SK-N-SH (cell line): ENCODE results near the gene PUSL1. TPM values are rescaled to one million over a fixed set of nuclear protein-coding genes. Genes with fewer than 3 reads are reported as not detected.

ENCODE experiments used
- CTCF ChIA-PET: fragments of 300-600, 350-600 bp; formaldehyde crosslinking; extraction: SDS; loops from one replicate; lab custom pipeline; 2021; lab: Yijun Ruan, JAX
- POLR2A ChIA-PET: fragments of 350-600 bp; sonication (Branson Sonifier 250); formaldehyde crosslinking; extraction: SDS; loops from one replicate; lab custom pipeline; 2020; ENCODE audit warnings: antibody characterized with exemption, inconsistent platforms; lab: Yijun Ruan, JAX
- DNase-seq: peaks from one replicate; pipeline ENCODE4 v3.0.0; 2012
- H2AFZ ChIP-seq: fragments of 200-600 bp; sonication (generic); 2 replicates; pipeline ENCODE4 v1.8.1; 2016; ENCODE audit warnings: antibody characterized with exemption, mild to moderate bottlenecking, low read depth
- H3F3A ChIP-seq: fragments of 200-600 bp; sonication (generic); replicated peaks from 2 replicates; pipeline ENCODE3; 2016; ENCODE audit warnings: antibody characterized with exemption, mild to moderate bottlenecking; ENCODE audit not compliant: insufficient read depth
- H3K27ac ChIP-seq, 2 experiments: fragments of 200-500 bp in 1 of 2; fragments of 200-600 bp in 1 of 2; sonication (Bioruptor generic) in 1 of 2; sonication (generic), shearing (Covaris generic) in 1 of 2; 2 replicates each; pipeline versions ENCODE4 v1.5.1 to v1.6.1; 2014 to 2016; ENCODE audit warnings: low read depth in 2 of 2, inconsistent platforms in 1 of 2, low read length in 1 of 2, mild to moderate bottlenecking in 1 of 2, mixed read lengths in 1 of 2
- H3K27me3 ChIP-seq: fragments of 200-600 bp; sonication (generic), shearing (Covaris generic); 2 replicates; pipeline ENCODE4 v1.6.1; 2016; ENCODE audit warnings: mixed run types; ENCODE audit not compliant: insufficient read depth
- H3K36me3 ChIP-seq, 2 experiments: fragments of 200-500 bp in 1 of 2; fragments of 200-600 bp in 1 of 2; sonication (Bioruptor generic) in 1 of 2; sonication (generic) in 1 of 2; replicated peaks in 1 of 2; 2 replicates each; pipeline versions ENCODE3 to v1.5.1; 2014 to 2016; ENCODE audit warnings: low read length in 1 of 2, mild to moderate bottlenecking in 1 of 2; ENCODE audit not compliant: insufficient read depth in 2 of 2, control insufficient read depth in 1 of 2
- H3K4me1 ChIP-seq, 2 experiments: fragments of 200-500 bp in 1 of 2; fragments of 200-600 bp in 1 of 2; sonication (Bioruptor generic) in 1 of 2; sonication (generic), shearing (Covaris generic) in 1 of 2; 2 replicates each; pipeline versions ENCODE4 v1.5.1 to v1.6.1; 2014 to 2016; ENCODE audit warnings: low read depth in 1 of 2, low read length in 1 of 2, mixed run types in 1 of 2; ENCODE audit not compliant: insufficient read depth in 2 of 2, control insufficient read depth in 1 of 2
- H3K4me2 ChIP-seq: fragments of 200-600 bp; sonication (generic), shearing (Covaris generic); 2 replicates; pipeline ENCODE4 v1.6.1; 2017; ENCODE audit warnings: mixed run types
- H3K4me3 ChIP-seq, 2 experiments: fragments of 200-500 bp in 1 of 2; fragments of 200-600 bp in 1 of 2; sonication (Bioruptor generic) in 1 of 2; sonication (generic), shearing (Covaris generic) in 1 of 2; 2 replicates each; pipeline versions ENCODE4 v1.5.1 to v1.8.1; 2014 to 2016; ENCODE audit warnings: low read depth in 2 of 2, inconsistent platforms in 1 of 2, low read length in 1 of 2, mild to moderate bottlenecking in 1 of 2, mixed read lengths in 1 of 2, moderate library complexity in 1 of 2
- H3K79me2 ChIP-seq: fragments of 200-600 bp; sonication (generic); 2 replicates; pipeline ENCODE4 v1.8.1; 2017; ENCODE audit warnings: mild to moderate bottlenecking; ENCODE audit not compliant: insufficient read depth
- H3K9ac ChIP-seq: fragments of 200-600 bp; sonication (generic); 2 replicates; pipeline ENCODE4 v1.6.1; 2017; ENCODE audit warnings: mixed run types
- H3K9me2 ChIP-seq: fragments of 200-600 bp; sonication (generic); 2 replicates; pipeline ENCODE4 v1.6.1; 2017; ENCODE audit warnings: mixed run types
- H3K9me3 ChIP-seq: fragments of 200-600 bp; sonication (generic); 2 replicates; pipeline ENCODE4 v1.6.1; 2017; ENCODE audit warnings: mixed run types, mild to moderate bottlenecking, moderate library complexity
- H4K20me1 ChIP-seq: fragments of 200-600 bp; sonication (generic); 2 replicates; pipeline ENCODE4 v1.6.1; 2017; ENCODE audit warnings: mild to moderate bottlenecking, mixed run types; ENCODE audit not compliant: insufficient read depth
- EZH2phosphoT487 ChIP-seq: fragments of 200-600 bp; sonication (generic); IDR thresholded peaks from 2 replicates; pipeline ENCODE4 v1.6.1; 2017; ENCODE audit warnings: low read depth, mixed run types, mild to moderate bottlenecking, antibody characterized with exemption, moderate library complexity, borderline replicate concordance
- MEF2A ChIP-seq: IDR thresholded peaks from 2 replicates; pipeline ENCODE4 v1.4.0; 2012; ENCODE audit warnings: low read depth, borderline replicate concordance
- NFIC ChIP-seq: IDR thresholded peaks from 2 replicates; pipeline ENCODE4 v1.4.0; 2012; ENCODE audit warnings: borderline replicate concordance
- RAD21 ChIP-seq: IDR thresholded peaks from 2 replicates; pipeline ENCODE4 v1.6.1; 2012; ENCODE audit warnings: mild to moderate bottlenecking, low read length
- RCOR1 ChIP-seq: fragments of 150-350 bp; IDR thresholded peaks from 2 replicates; pipeline ENCODE4 v1.6.1; 2017; ENCODE audit warnings: antibody characterized with exemption, low read length
- RXRA ChIP-seq: IDR thresholded peaks from 2 replicates; pipeline ENCODE4 v1.4.0; 2012; ENCODE audit warnings: low read depth, mild to moderate bottlenecking, borderline replicate concordance
- TCF12 ChIP-seq: IDR thresholded peaks from 2 replicates; pipeline ENCODE4 v1.4.0; 2012
- WGBS: methylation state at CpG from one replicate; pipeline ENCODE4 v1.1.6; 2017; ENCODE audit warnings: low lambda C conversion rate; 5-methylcytosine and 5-hydroxymethylcytosine counted together
- polyA plus RNA-seq, 3 experiments: library from polyadenylated mRNA; depleted of rRNA; stranded (reverse); fragments of >200 nt; gene quantifications; 2 replicates each; pipeline ENCODE4 v1.2.3, GENCODE V29; 2012
- TF ChIP-seq, protein P1 (sequence below): IDR thresholded peaks from 2 replicates; pipeline ENCODE4; 2012
- TF ChIP-seq, protein P2 (sequence below): IDR thresholded peaks from 2 replicates; pipeline ENCODE4 v1.4.0; 2012; ENCODE audit warnings: low read depth, borderline replicate concordance
- TF ChIP-seq, protein P3 (sequence below): fragments of 200-600 bp; sonication (generic); IDR thresholded peaks from 2 replicates; pipeline ENCODE4 v1.6.1; 2017; ENCODE audit warnings: antibody characterized with exemption, mild to moderate bottlenecking, moderate library complexity
- TF ChIP-seq, protein P4 (sequence below): fragments of 150-350 bp; IDR thresholded peaks from 2 replicates; pipeline ENCODE4 v1.6.1; 2016; ENCODE audit warnings: mild to moderate bottlenecking, low read depth, low read length

PUSL1 gene
- polyA plus RNA-seq, 1 of the 3 experiments (the other 2 are of a cell fraction), result 19.0 TPM

DNA sequence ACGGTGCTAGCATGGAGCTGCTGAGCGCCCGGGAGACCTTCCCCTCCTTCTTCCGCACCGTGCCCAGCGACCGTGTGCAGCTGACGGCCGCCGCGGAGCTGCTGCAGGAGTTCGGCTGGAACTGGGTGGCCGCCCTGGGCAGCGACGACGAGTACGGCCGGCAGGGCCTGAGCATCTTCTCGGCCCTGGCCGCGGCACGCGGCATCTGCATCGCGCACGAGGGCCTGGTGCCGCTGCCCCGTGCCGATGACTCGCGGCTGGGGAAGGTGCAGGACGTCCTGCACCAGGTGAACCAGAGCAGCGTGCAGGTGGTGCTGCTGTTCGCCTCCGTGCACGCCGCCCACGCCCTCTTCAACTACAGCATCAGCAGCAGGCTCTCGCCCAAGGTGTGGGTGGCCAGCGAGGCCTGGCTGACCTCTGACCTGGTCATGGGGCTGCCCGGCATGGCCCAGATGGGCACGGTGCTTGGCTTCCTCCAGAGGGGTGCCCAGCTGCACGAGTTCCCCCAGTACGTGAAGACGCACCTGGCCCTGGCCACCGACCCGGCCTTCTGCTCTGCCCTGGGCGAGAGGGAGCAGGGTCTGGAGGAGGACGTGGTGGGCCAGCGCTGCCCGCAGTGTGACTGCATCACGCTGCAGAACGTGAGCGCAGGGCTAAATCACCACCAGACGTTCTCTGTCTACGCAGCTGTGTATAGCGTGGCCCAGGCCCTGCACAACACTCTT, 23.8 kb downstream of the PUSL1 start:
- Histone ChIP-seq H3K4me2 (no peak overlapping the region), H3K79me2 (no peaks in the 10 kb centered on the region), H3K9me3 (no peaks in the 10 kb centered on the region), H3K27ac (no peak overlapping the region), H4K20me1 (no peaks in the 10 kb centered on the region), H3K27me3 (no peaks in the 10 kb centered on the region), H3F3A (peaks cover 5% of the 10 kb centered on the region), H3K4me1 (peaks cover 0 to 15% of the 10 kb centered on the region in 2 experiments; a peak in 1 of 4 replicates), H2AFZ (no peak overlapping the region), H3K9me2 (no peaks in the 10 kb centered on the region), H3K9ac (no peak overlapping the region), H3K4me3 (no peak overlapping the region), H3K36me3 (peaks cover 0 to 14% of the 10 kb centered on the region in 2 experiments)
- 50% methylated on average over 1 of the region's 57 CpGs for WGBS
- CTCF ChIA-PET, result interaction anchor here (0.8 to 1.5 kb wide), 5 partner anchors 10 to 39 kb away, joined by 3 to 6 read pairs (median 5); no protein-coding TSS in a partner anchor
- TF ChIP-seq MEF2A (no peak), TCF12 (no peak), RCOR1 (no peak), NFIC (no peak), EZH2phosphoT487 (no peak), RXRA (no peak), RAD21 (no peak)
- TF ChIP-seq, protein P1, sequence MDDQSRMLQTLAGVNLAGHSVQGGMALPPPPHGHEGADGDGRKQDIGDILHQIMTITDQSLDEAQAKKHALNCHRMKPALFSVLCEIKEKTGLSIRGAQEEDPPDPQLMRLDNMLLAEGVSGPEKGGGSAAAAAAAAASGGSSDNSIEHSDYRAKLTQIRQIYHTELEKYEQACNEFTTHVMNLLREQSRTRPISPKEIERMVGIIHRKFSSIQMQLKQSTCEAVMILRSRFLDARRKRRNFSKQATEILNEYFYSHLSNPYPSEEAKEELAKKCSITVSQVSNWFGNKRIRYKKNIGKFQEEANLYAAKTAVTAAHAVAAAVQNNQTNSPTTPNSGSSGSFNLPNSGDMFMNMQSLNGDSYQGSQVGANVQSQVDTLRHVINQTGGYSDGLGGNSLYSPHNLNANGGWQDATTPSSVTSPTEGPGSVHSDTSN, result no peak
- TF ChIP-seq, protein P2, sequence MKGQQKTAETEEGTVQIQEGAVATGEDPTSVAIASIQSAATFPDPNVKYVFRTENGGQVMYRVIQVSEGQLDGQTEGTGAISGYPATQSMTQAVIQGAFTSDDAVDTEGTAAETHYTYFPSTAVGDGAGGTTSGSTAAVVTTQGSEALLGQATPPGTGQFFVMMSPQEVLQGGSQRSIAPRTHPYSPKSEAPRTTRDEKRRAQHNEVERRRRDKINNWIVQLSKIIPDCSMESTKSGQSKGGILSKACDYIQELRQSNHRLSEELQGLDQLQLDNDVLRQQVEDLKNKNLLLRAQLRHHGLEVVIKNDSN, result no peak
- TF ChIP-seq, protein P3, sequence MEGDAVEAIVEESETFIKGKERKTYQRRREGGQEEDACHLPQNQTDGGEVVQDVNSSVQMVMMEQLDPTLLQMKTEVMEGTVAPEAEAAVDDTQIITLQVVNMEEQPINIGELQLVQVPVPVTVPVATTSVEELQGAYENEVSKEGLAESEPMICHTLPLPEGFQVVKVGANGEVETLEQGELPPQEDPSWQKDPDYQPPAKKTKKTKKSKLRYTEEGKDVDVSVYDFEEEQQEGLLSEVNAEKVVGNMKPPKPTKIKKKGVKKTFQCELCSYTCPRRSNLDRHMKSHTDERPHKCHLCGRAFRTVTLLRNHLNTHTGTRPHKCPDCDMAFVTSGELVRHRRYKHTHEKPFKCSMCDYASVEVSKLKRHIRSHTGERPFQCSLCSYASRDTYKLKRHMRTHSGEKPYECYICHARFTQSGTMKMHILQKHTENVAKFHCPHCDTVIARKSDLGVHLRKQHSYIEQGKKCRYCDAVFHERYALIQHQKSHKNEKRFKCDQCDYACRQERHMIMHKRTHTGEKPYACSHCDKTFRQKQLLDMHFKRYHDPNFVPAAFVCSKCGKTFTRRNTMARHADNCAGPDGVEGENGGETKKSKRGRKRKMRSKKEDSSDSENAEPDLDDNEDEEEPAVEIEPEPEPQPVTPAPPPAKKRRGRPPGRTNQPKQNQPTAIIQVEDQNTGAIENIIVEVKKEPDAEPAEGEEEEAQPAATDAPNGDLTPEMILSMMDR, result no peak
- TF ChIP-seq, protein P4, sequence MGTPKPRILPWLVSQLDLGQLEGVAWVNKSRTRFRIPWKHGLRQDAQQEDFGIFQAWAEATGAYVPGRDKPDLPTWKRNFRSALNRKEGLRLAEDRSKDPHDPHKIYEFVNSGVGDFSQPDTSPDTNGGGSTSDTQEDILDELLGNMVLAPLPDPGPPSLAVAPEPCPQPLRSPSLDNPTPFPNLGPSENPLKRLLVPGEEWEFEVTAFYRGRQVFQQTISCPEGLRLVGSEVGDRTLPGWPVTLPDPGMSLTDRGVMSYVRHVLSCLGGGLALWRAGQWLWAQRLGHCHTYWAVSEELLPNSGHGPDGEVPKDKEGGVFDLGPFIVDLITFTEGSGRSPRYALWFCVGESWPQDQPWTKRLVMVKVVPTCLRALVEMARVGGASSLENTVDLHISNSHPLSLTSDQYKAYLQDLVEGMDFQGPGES, result no peak
- TF ChIP-seq, all 33 proteins: peak for 0
- POLR2A ChIA-PET, result interaction anchor here (1.1 kb wide), 1 partner anchor 18 kb away, joined by 3 read pairs; no protein-coding TSS in a partner anchor
- no peak for DNase-seq
